PC-9 (cell line): ENCODE data around the gene RSPH1.

Source experiments
- CTCF ChIP-seq: fragments of 200-600 bp; sonication (generic); conservative IDR thresholded peaks from 2 replicates; pipeline ENCODE4 v1.6.1; 2017; ENCODE audit warnings: mixed run types, antibody characterized with exemption, mild to moderate bottlenecking, moderate library complexity
- EZH2 ChIP-seq: fragments of 200-600 bp; sonication (generic); IDR thresholded peaks from 2 replicates; pipeline ENCODE4 v1.8.0; 2017; ENCODE audit warnings: antibody characterized with exemption, low read depth

DNA sequence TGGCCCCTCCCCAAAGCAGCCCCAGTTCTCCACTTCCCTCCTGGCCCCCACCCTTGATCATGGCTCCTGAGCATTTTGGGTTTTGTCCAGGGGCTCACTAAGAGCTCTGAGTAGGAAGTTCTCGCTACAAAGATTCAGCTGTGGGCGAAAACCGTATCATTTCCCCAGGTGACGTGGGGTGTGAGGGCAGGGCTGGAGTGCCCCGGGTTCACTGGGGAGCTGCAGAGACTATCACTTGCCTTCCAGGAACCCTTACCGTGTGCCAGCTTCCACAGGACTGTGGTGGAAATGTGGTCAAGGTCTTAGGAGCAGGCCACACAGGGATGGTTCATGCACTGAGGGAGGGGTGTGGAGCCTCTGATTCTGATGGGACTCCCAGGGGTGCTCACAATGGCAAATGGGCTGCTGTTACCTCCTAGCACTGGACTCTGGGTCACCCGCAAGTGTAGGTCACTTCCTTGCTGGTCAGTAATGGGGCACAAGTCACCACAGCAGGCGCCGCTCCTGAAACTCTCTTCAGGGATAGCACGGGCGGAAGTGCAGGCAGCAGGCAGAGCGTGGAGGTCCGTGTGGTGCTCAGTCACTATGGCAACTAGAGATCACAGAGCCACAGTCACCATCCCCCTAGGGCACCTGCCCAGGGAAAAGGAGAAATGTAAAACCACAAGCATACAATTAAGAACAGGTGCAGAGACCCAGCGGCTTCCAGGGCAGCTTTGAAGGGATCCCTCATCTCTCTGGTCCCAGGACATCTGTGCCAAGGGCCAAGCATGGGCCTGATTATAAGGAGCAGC lies 35.4 kb downstream of the RSPH1 start:
- TF ChIP-seq EZH2 (no peak), CTCF (no peak)
